Measurements from ENCODE around the gene ZNF593. TPM values are rescaled to one million over a fixed set of nuclear protein-coding genes. Genes with fewer than 3 reads are reported as not detected.

Gene ZNF593
- total and polyA plus RNA-seq, 10 of the 15 experiments (the other 5 are each of a cell fraction or from before 2014, with no cell fraction given), result 7.7 to 156 (median 51.0) TPM

- BruUV-seq (replicated peaks), result no TSS peak
- Histone ChIP-seq H4K20me1 (ENCODE audit: control insufficient read depth, insufficient read depth) (no peaks in the 10 kb centered on the region), H3K27ac (ENCODE audit: control insufficient read depth, insufficient read depth) (no peak overlapping the region), H3K36me3 (ENCODE audit: control insufficient read depth in 2 of 2, insufficient read depth in 2 of 2, low read length in 1 of 2) (peaks cover 0 to 6% of the 10 kb centered on the region in 2 experiments; a peak in 1 of 4 replicates), H3K9ac (ENCODE audit: control insufficient read depth, insufficient read depth, low read length) (no peak overlapping the region), H3K27me3 (replicated peaks in 1 of 2; ENCODE audit: control insufficient read depth in 2 of 2, insufficient read depth in 2 of 2, low read length in 1 of 2) (no peaks in the 10 kb centered on the region), H3K9me3 (replicated peaks; ENCODE audit: control insufficient read depth, insufficient read depth, low read length) (no peaks in the 10 kb centered on the region), H3K4me3 (no peak overlapping the region), H3K79me2 (ENCODE audit: control insufficient read depth, insufficient read depth, low read length) (no peaks in the 10 kb centered on the region; the same call in 1 of the 2 replicates), H2AFZ (ENCODE audit: control insufficient read depth, low read depth, low read length) (no peak overlapping the region), H3K4me2 (ENCODE audit: control insufficient read depth, insufficient read depth) (no peak overlapping the region), H3K4me1 (ENCODE audit: control insufficient read depth, insufficient read depth, low read length) (peaks cover 4% of the 10 kb centered on the region)
- FAIRE-seq (no peak), ATAC-seq (no peak), DNase-seq (ENCODE audit: low read depth, low spot score) (no peak)
- in situ Hi-C loops (cut with MboI) (no loop called here), intact Hi-C loops (cut with micrococcal nuclease; ENCODE audit: unreplicated experiment) (no loop called here)
- TF ChIP-seq SP1 (IDR thresholded peaks at IDR 0.05; ENCODE audit: low read depth, low read length) (no peak), EP300 (IDR thresholded peaks at IDR 0.05; ENCODE audit: borderline replicate concordance in 1 of 2, control insufficient read depth in 1 of 2, low read depth in 2 of 2, low read length in 2 of 2) (no peak), ATF3 (IDR thresholded peaks at IDR 0.05; ENCODE audit: borderline replicate concordance, extremely low read depth, low read depth, low read length) (no peak), SPI1 (IDR thresholded peaks at IDR 0.05; ENCODE audit: borderline replicate concordance, insufficient read depth, low read depth, low read length) (peak; percentile 8; the same call in 1 of the 2 replicates)
- ChIA-PET POLR2A (no interaction called here), RAD21 (ENCODE audit: unreplicated experiment) (interaction anchor here (0.5 to 2.2 kb wide), 5 partner anchors 11 to 24 kb away, joined by 3 to 13 read pairs (median 5); partner anchors contain the start of gene PDIK1L), SMC1A (ENCODE audit: uncharacterized antibody, unreplicated experiment) (interaction anchor here (0.8 to 2.5 kb wide), 6 partner anchors 10 to 114 kb away, joined by 3 to 5 read pairs (median 4); partner anchors contain the start of genes CEP85 and PDIK1L), CTCF (interaction anchor here (0.7 to 8.3 kb wide), 11 partner anchors 15 to 295 kb away, joined by 3 to 92 read pairs (median 3); no protein-coding TSS in a partner anchor)
- 75% methylated on average over 8 of the region's 8 CpGs for WGBS (ENCODE audit: insufficient coverage, insufficient replicate concordance, low lambda C conversion rate, missing lambda C conversion rate)
These were observed 47.6 kb upstream of the ZNF593 start for GRCh38 chr1:26121854-26122773.
